Measurements from ENCODE around the gene C9.

DNA sequence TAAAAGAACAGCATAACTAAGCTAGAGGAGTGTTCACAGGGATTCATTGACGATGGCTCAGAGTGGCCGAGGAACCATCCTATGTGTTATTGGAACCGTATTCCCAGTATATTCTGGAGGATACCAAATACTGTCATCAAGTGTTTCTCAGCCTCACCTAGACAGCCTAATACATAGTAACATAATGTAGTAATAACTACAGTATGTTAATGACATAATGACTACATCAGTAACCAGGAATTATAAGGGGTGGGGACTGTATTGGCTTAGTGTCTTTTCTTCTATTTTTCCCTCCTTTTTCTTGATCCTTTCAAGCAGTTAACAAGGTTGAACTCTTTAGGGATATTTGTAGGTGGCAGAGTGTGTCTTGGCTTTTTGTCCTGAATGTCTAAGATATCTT lies 26.6 kb upstream of the C9 start:
- no peak for TF ChIP-seq CTCF (IDR thresholded peaks at IDR 0.05; ENCODE audit: borderline replicate concordance, extremely low read depth, low read length, poor library complexity, severe bottlenecking)
- TF ChIP-seq EZH2 (IDR thresholded peaks at IDR 0.05; ENCODE audit: borderline replicate concordance, low read depth, low read length, severe bottlenecking) = no peak
